Osteocyte (in vitro differentiated cells): Measurements from ENCODE around the gene ZNF592. TPM values are rescaled to one million over a fixed set of nuclear protein-coding genes. Genes with fewer than 3 reads are reported as not detected.

Source experiments
- DNase-seq: peaks from one replicate; pipeline ENCODE4 v3.0.0; 2021; ENCODE audit warnings: mixed read lengths; ENCODE audit not compliant: unreplicated experiment; ENCODE audit errors: extremely low spot score
- H3K27ac Mint-ChIP-seq: one replicate; pipeline ENCODE4 v1.8.0; 2021; ENCODE audit warnings: mild to moderate bottlenecking, mixed read lengths; ENCODE audit not compliant: unreplicated experiment
- H3K27me3 Mint-ChIP-seq: one replicate; pipeline ENCODE4 v1.8.0; 2021; ENCODE audit warnings: mixed read lengths; ENCODE audit not compliant: unreplicated experiment
- H3K36me3 Mint-ChIP-seq: one replicate; pipeline ENCODE4 v1.8.0; 2021; ENCODE audit warnings: mixed read lengths; ENCODE audit not compliant: unreplicated experiment
- H3K4me1 Mint-ChIP-seq: one replicate; pipeline ENCODE4 v1.8.0; 2021; ENCODE audit warnings: mixed read lengths; ENCODE audit not compliant: unreplicated experiment
- H3K4me3 Mint-ChIP-seq: one replicate; pipeline ENCODE4 v1.8.0; 2021; ENCODE audit warnings: mild to moderate bottlenecking, moderate library complexity, mixed read lengths; ENCODE audit not compliant: unreplicated experiment
- H3K9me3 Mint-ChIP-seq: one replicate; pipeline ENCODE4 v1.8.0; 2021; ENCODE audit warnings: mixed read lengths; ENCODE audit not compliant: unreplicated experiment
- total RNA-seq: library from RNA; stranded (reverse); gene quantifications from 2 replicates; pipeline ENCODE4 v1.2.1, GENCODE V29; 2021
- TF ChIP-seq, protein P1 (sequence below): fragments of 200-600 bp; sonication (generic); IDR thresholded peaks from 2 replicates; pipeline ENCODE4 v1.5.0; 2021; ENCODE audit warnings: antibody characterized with exemption, mild to moderate bottlenecking, moderate library complexity

Gene ZNF592
- total RNA-seq, 1 donor from 2014 or later, result 30.1 TPM

DNA sequence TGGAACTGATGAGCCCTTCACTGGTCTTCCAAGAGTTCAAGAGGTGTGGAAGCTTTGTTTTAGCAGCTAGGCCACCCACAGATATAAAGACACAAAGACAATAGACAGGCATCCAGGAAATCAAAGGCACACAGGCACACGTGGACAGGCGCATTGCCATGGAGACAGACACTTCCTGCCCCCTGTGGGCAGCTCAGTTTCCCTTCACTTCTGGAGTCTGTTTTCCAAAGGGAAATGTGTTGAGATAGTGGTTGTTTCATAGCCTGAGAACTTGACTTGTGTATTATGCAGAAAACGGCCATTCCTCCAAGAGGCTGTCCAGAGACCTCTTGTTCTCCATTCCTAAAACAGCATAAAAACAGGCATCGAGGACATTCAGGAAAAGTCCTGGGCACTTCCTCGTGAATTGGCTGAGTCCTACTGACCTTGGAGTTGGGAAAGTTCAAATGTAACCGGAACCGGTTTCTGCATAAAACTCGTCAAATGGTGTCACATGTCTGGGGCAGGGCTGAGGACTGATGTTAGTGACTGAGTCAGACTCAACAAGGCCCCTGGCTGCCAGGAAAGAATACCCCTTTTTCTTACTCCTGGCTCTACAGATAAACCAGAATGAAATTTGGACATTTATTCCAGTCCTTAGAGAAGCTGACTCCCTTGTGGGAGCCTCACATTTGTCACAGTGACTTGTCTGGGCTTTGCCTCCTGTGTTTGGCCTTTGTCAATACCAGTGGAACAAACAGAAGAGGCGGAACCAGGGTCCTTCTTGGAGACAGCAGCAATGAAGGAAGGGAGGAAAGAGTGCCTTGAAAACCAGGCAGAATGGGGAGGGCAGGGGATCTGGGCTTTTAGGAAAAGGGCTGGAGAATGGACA, 70.1 kb downstream of the ZNF592 start:
- Mint-ChIP-seq H3K27ac (peak overlapping the region; percentile 43), H3K4me1 (peaks cover 12% of the 10 kb centered on the region), H3K9me3 (no peaks in the 10 kb centered on the region), H3K27me3 (no peaks in the 10 kb centered on the region), H3K4me3 (no peak overlapping the region), H3K36me3 (no peaks in the 10 kb centered on the region)
- TF ChIP-seq, protein P1, sequence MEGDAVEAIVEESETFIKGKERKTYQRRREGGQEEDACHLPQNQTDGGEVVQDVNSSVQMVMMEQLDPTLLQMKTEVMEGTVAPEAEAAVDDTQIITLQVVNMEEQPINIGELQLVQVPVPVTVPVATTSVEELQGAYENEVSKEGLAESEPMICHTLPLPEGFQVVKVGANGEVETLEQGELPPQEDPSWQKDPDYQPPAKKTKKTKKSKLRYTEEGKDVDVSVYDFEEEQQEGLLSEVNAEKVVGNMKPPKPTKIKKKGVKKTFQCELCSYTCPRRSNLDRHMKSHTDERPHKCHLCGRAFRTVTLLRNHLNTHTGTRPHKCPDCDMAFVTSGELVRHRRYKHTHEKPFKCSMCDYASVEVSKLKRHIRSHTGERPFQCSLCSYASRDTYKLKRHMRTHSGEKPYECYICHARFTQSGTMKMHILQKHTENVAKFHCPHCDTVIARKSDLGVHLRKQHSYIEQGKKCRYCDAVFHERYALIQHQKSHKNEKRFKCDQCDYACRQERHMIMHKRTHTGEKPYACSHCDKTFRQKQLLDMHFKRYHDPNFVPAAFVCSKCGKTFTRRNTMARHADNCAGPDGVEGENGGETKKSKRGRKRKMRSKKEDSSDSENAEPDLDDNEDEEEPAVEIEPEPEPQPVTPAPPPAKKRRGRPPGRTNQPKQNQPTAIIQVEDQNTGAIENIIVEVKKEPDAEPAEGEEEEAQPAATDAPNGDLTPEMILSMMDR, result no peak
- no peak for DNase-seq

DNA sequence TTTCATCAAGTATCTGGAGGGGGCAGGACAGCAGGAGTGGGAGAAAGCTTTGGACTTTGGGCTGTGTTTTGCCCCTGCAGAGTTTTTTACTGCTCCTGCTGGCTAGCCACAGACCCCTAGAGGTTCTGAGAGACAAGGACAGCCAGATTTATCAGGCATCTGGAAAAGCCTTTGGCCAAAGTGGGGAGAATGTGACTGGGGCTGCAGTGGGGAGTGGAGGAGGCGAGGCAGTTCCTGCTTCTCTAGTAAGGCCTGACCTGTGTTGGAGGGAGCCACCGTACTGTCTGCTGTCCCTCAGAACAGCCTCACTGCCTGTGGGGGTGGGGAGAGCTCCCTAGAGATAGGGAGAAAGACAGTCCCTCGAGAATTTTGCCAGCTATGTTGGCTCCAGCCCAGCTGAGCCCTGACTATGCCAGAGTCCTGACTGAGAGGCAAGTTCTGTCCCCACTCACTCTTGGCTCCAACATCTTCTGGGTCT, 70.9 kb downstream of the ZNF592 start:
- Mint-ChIP-seq H3K9me3 (no peaks in the 10 kb centered on the region), H3K4me3 (no peak overlapping the region), H3K36me3 (no peaks in the 10 kb centered on the region), H3K27ac (no peak overlapping the region), H3K27me3 (no peaks in the 10 kb centered on the region), H3K4me1 (peaks cover 12% of the 10 kb centered on the region)
- TF ChIP-seq, protein P1, result no peak
- no peak for DNase-seq

DNA sequence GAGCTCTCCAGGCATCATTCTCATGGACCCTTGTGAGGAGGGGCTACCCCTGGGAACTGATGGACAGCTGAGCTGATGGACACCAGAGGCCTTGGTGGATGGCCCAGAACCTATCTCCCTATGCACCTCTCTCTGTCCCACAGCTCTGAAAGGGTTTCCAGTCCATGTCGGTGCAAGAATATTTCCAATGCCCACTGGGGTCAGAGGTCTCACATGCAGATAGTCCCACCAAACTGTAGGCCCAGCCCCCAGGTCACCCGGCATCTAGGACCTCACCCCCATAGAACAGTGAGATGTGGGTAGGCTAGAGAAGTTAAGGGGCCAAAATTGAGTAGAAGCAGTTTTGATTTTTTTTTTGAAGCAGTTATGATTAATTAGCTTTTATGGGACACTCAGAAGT, 71.4 kb downstream of the ZNF592 start:
- Mint-ChIP-seq H3K4me3 (no peak overlapping the region), H3K4me1 (peaks cover 12% of the 10 kb centered on the region), H3K27me3 (no peaks in the 10 kb centered on the region), H3K9me3 (no peaks in the 10 kb centered on the region), H3K36me3 (no peaks in the 10 kb centered on the region), H3K27ac (no peak overlapping the region)
- DNase-seq, result no peak
- TF ChIP-seq, protein P1, result no peak

DNA sequence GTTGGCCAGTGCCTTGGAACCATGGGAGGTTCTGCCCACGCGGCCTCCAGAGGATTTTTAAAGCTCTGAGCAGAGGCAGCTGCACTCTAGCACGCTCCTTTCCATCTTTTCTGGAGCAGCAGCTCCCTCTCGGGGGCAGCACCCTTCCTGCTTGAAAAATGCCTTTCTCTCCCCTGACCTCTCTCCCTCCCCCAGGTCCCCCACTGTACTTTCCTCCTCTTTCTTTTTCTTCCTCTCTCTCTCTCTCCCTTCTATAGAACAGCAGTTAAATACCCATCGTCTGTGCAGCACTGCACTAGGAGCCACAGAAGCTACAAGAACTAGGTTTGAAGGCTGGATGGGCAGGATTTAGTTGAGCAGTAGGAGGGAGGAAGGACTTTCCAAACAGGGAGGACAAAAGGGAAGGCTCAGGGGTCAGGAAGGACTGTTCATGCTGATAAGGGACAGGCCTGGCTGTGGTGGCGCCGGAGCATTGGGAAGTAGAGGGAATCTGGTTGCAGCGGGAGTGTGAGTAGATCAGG, 73.2 kb downstream of the ZNF592 start:
- TF ChIP-seq, protein P1, result no peak
- H3K4me1 Mint-ChIP-seq, result peaks cover 12% of the 10 kb centered on the region
- no peaks in the 10 kb centered on the region for H3K36me3 Mint-ChIP-seq
- no peak overlapping the region for H3K4me3 Mint-ChIP-seq
- no peaks in the 10 kb centered on the region for H3K27me3 Mint-ChIP-seq
- DNase-seq, result no peak
- H3K27ac Mint-ChIP-seq, result no peak overlapping the region
- no peaks in the 10 kb centered on the region for H3K9me3 Mint-ChIP-seq

DNA sequence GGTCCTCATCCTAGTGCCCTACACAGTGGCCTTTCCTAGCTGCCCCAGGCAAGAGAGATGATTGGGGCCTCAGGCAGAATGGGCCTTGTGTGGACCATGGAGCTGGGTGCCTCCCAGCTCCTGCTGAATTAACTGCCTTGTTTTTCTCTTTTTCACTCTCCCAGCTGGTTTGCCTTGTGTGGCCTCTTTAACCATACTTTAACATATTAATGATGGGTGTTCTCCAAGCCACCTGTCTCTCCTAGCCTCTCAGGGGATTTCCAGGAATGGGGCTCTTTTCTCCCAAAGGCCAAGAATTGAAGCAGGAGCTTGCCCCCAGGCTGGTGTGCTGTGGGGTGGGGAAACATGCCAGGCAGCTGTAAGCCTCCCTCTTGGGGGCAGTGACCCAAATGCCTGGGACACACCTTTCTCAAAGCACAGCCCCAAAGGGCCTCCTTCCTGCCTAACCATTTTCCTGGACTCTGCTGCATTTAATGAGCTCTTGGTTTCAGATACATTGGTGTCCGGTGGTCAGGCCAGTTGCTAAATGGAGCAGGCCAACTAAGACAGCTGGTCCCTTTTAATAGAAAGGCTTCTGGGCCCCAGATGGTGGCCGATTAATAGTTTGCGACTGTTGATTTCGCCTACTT, 74.4 kb downstream of the ZNF592 start:
- Mint-ChIP-seq H3K27ac (no peak overlapping the region), H3K9me3 (no peaks in the 10 kb centered on the region), H3K4me1 (peaks cover 12% of the 10 kb centered on the region), H3K4me3 (no peak overlapping the region), H3K27me3 (no peaks in the 10 kb centered on the region), H3K36me3 (no peaks in the 10 kb centered on the region)
- DNase-seq, result no peak
- TF ChIP-seq, protein P1, result no peak
